Panc1 (cell line): ENCODE data around the gene NOXO1. TPM values are rescaled to one million over a fixed set of nuclear protein-coding genes. Genes with fewer than 3 reads are reported as not detected.

Source experiments
- ATAC-seq: fragments of 200-7000 bp; cut with Tn5 transposase; 2 replicates; pipeline ENCODE4 v1.9.1; 2020; ENCODE audit warnings: mild to moderate bottlenecking, moderate library complexity
- BruUV-seq: library from RNA; stranded (reverse); fragments of 400-500 nt; replicated peaks from 2 replicates; lab custom pipeline; 2021; lab: Mats Ljungman, UMichigan
- CTCF ChIA-PET: fragments of 300-600 bp; sonication (Branson Sonifier 250); formaldehyde crosslinking; loops from one replicate; lab custom pipeline; 2022; ENCODE audit warnings: antibody characterized with exemption; lab: Charles Lee
- POLR2A ChIA-PET: fragments of 300-600 bp; sonication (Branson Sonifier 250); formaldehyde crosslinking; loops from one replicate; lab custom pipeline; 2022; ENCODE audit warnings: antibody characterized with exemption; lab: Charles Lee
- DNase-seq: peaks from one replicate; pipeline ENCODE4 v3.0.0-alpha.2; 2010; ENCODE audit warnings: low read depth, low spot score
- H3K27ac ChIP-seq: 2 replicates; pipeline ENCODE4 v1.5.1; 2011; ENCODE audit warnings: mild to moderate bottlenecking, low read length, inconsistent platforms
- H3K27me3 ChIP-seq: fragments of 200-500 bp; sonication (Bioruptor generic); 2 replicates; pipeline ENCODE4 v1.6.0; 2014; ENCODE audit warnings: low read length, inconsistent platforms; ENCODE audit not compliant: control insufficient read depth, insufficient read depth
- H3K36me3 ChIP-seq: fragments of 200-500 bp; sonication (Bioruptor generic); 2 replicates; pipeline ENCODE4 v1.5.1; 2014; ENCODE audit warnings: inconsistent platforms, mild to moderate bottlenecking, low read length, moderate library complexity; ENCODE audit not compliant: control insufficient read depth, insufficient read depth
- H3K4me1 ChIP-seq: 2 replicates; pipeline ENCODE4 v1.5.1; 2011; ENCODE audit warnings: inconsistent platforms, mild to moderate bottlenecking, low read length, moderate library complexity; ENCODE audit not compliant: control insufficient read depth, insufficient read depth
- H3K4me3 ChIP-seq, 2 experiments: 2 replicates each; pipeline ENCODE4 v1.5.1; 2011 to 2012; ENCODE audit warnings: low read depth in 2 of 2, low read length in 2 of 2, mild to moderate bottlenecking in 2 of 2, inconsistent platforms in 1 of 2, moderate library complexity in 1 of 2
- H3K9me3 ChIP-seq: fragments of 200-500 bp; sonication (Bioruptor generic); 2 replicates; pipeline ENCODE4 v1.5.1; 2014; ENCODE audit warnings: low read depth, mild to moderate bottlenecking, inconsistent platforms, low read length, moderate library complexity; ENCODE audit not compliant: control insufficient read depth, insufficient read depth
- CTCF ChIP-seq: fragments of 450-650 bp; IDR thresholded peaks from 2 replicates; pipeline ENCODE4 v1.5.1; 2017; ENCODE audit warnings: mild to moderate bottlenecking
- POLR2AphosphoS5 ChIP-seq: IDR thresholded peaks from 2 replicates; pipeline ENCODE4 v1.6.1; 2012; ENCODE audit warnings: mild to moderate bottlenecking, low read depth, low read length, moderate library complexity
- REST ChIP-seq, 2 experiments: IDR thresholded peaks; 2 replicates each; pipeline ENCODE4 v1.6.1; 2011 to 2012; ENCODE audit warnings: low read depth in 2 of 2, control low read depth in 1 of 2, low read length in 1 of 2, mild to moderate bottlenecking in 1 of 2, moderate library complexity in 1 of 2; ENCODE audit not compliant: insufficient read depth in 1 of 2
- SIN3A ChIP-seq: IDR thresholded peaks from 2 replicates; pipeline ENCODE4 v1.6.1; 2012; ENCODE audit warnings: low read depth, mild to moderate bottlenecking, low read length, moderate library complexity, borderline replicate concordance; ENCODE audit not compliant: insufficient read depth
- TCF7L2 ChIP-seq: IDR thresholded peaks from 2 replicates; pipeline ENCODE4 v1.6.1; 2011; ENCODE audit warnings: mild to moderate bottlenecking, low read depth, low read length, inconsistent platforms
- in situ Hi-C: cut with HindIII; loops from 2 replicates; pipeline ENCODE4 v1.10.0; 2016; ENCODE audit warnings: low sequenced_read_pairs, low pct_unique_long_range_greater_than_20kb
- intact Hi-C: fragments of 100-400 bp; cut with micrococcal nuclease; formaldehyde crosslinking; loops from one replicate; pipeline ENCODE4 v1.10.0; 2022; ENCODE audit not compliant: unreplicated experiment
- total RNA-seq: library from RNA; stranded (reverse); gene quantifications from one replicate; pipeline ENCODE4 v1.2.1, GENCODE V29; 2021; ENCODE audit not compliant: unreplicated experiment

NOXO1 gene
- total RNA-seq, 1 experiment from 2014 or later, result 4.0 TPM

GRCh38 chr16:1982991-1983543 is 1.8 kb upstream of the NOXO1 start:
- intact Hi-C loops, result no loop called here
- H3K4me1 ChIP-seq, result peaks cover 46% of the 10 kb centered on the region

GRCh38 chr16:1982013-1982433 is 754 bp upstream of the NOXO1 start:
- intact Hi-C loops, result no loop called here
- TF ChIP-seq POLR2AphosphoS5 (0 out of 2 replicates have a peak, but pooled peaks have one; percentile 37), CTCF (no peak), REST (IDR thresholded peaks at IDR 0.05; ENCODE audit: insufficient read depth in 1 of 2, low read depth in 2 of 2, low read length in 1 of 2) (no peak), SIN3A (no peak), TCF7L2 (0 out of 2 replicates have a peak, but pooled peaks have one; percentile 20)
- ATAC-seq (peak; percentile 20), DNase-seq (no peak)
- H3K4me1 ChIP-seq, result peaks cover 46% of the 10 kb centered on the region
- no peak overlapping the region for H3K4me3 ChIP-seq
- in situ Hi-C loops, result no loop called here
- H3K27me3 ChIP-seq, result no peaks in the 10 kb centered on the region
- peaks cover 9% of the 10 kb centered on the region; the same call in 1 of the 2 replicates for H3K36me3 ChIP-seq
- POLR2A ChIA-PET, result interaction anchor here (0.5 to 1.2 kb wide), 2 partner anchors 17 to 59 kb away, joined by 4 to 5 read pairs; partner anchors contain the start of gene RPS2
- no peaks in the 10 kb centered on the region for H3K9me3 ChIP-seq
- no TSS peak for BruUV-seq
- peak overlapping the region; percentile 62 for H3K27ac ChIP-seq
- CTCF ChIA-PET, result no interaction called here

More at GRCh38 chr16:1982991-1983543, 1.8 kb upstream of the NOXO1 start:
- no TSS peak for BruUV-seq
- H3K9me3 ChIP-seq, result no peaks in the 10 kb centered on the region
- TF ChIP-seq TCF7L2, result no peak
- TF ChIP-seq CTCF, result no peak
- no peak for TF ChIP-seq SIN3A
- TF ChIP-seq REST (IDR thresholded peaks at IDR 0.05; ENCODE audit: insufficient read depth in 1 of 2, low read depth in 2 of 2, low read length in 1 of 2), result no peak
- TF ChIP-seq POLR2AphosphoS5, result no peak
- peaks cover 9% of the 10 kb centered on the region; the same call in 1 of the 2 replicates for H3K36me3 ChIP-seq
- H3K27me3 ChIP-seq, result no peaks in the 10 kb centered on the region
- ChIA-PET CTCF (interaction anchor here (0.7 kb wide), 1 partner anchor 165 kb away, joined by 3 read pairs; no protein-coding TSS in a partner anchor), POLR2A (interaction anchor here (1.1 kb wide), 1 partner anchor 16 kb away, joined by 8 read pairs; the partner anchor contains the start of gene RNF151)
- DNase-seq (no peak), ATAC-seq (no peak)
- peak overlapping the region; percentile 63 to 76 for H3K4me3 ChIP-seq
- peak overlapping the region; percentile 62 for H3K27ac ChIP-seq
- in situ Hi-C loops, result no loop called here
